ENCODE data around the gene JPH2. TPM values are rescaled to one million over a fixed set of nuclear protein-coding genes. Genes with fewer than 3 reads are reported as not detected.

The JPH2 gene
- total RNA-seq, 1 experiment from 2014 or later, result 0.81 TPM

DNA sequence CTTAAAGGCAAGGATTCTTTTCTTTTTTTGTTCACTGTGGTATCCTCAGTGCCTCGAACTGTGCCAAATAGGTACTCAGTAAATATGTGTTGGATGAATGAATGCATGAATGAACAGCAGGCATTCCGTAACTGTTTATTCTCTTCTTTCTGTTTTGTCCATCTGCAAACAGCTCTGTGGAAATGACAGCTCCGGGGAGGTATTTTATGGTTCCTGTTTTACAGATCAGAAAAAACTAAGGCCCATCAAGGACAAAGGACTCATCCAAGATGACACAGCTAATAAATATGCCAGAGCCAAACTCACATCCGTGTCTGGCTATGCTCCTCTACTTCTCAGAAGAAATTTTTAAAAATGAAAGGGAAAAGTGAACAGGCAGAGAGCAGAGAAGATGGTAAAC is 21.0 kb downstream of the JPH2 start:
- peaks cover 9% of the 10 kb centered on the region for H3K9me3 Mint-ChIP-seq
- H3K27me3 Mint-ChIP-seq (ENCODE audit: low read depth), result no peaks in the 10 kb centered on the region
- no peak for DNase-seq (ENCODE audit: low spot score)
- no peak for ATAC-seq
- POLR2A ChIA-PET, result no interaction called here
- peaks cover 3% of the 10 kb centered on the region; the same call in 1 of the 2 replicates for H3K4me1 Mint-ChIP-seq
- H3K36me3 Mint-ChIP-seq, result no peaks in the 10 kb centered on the region
- H3K27ac Mint-ChIP-seq, result no peak overlapping the region
- no peak for TF ChIP-seq FOXP1 (CRISPR knock-in tag; IDR thresholded peaks at IDR 0.05; ENCODE audit: borderline replicate concordance)
- TF ChIP-seq STAT6 (CRISPR knock-in tag; conservative IDR thresholded peaks at IDR 0.05; ENCODE audit: low read depth), result no peak
- TF ChIP-seq ATF6 (CRISPR knock-in tag; IDR thresholded peaks at IDR 0.05), result no peak
- TF ChIP-seq, protein P1, sequence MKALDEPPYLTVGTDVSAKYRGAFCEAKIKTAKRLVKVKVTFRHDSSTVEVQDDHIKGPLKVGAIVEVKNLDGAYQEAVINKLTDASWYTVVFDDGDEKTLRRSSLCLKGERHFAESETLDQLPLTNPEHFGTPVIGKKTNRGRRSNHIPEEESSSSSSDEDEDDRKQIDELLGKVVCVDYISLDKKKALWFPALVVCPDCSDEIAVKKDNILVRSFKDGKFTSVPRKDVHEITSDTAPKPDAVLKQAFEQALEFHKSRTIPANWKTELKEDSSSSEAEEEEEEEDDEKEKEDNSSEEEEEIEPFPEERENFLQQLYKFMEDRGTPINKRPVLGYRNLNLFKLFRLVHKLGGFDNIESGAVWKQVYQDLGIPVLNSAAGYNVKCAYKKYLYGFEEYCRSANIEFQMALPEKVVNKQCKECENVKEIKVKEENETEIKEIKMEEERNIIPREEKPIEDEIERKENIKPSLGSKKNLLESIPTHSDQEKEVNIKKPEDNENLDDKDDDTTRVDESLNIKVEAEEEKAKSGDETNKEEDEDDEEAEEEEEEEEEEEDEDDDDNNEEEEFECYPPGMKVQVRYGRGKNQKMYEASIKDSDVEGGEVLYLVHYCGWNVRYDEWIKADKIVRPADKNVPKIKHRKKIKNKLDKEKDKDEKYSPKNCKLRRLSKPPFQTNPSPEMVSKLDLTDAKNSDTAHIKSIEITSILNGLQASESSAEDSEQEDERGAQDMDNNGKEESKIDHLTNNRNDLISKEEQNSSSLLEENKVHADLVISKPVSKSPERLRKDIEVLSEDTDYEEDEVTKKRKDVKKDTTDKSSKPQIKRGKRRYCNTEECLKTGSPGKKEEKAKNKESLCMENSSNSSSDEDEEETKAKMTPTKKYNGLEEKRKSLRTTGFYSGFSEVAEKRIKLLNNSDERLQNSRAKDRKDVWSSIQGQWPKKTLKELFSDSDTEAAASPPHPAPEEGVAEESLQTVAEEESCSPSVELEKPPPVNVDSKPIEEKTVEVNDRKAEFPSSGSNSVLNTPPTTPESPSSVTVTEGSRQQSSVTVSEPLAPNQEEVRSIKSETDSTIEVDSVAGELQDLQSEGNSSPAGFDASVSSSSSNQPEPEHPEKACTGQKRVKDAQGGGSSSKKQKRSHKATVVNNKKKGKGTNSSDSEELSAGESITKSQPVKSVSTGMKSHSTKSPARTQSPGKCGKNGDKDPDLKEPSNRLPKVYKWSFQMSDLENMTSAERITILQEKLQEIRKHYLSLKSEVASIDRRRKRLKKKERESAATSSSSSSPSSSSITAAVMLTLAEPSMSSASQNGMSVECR (CRISPR knock-in tag; IDR thresholded peaks at IDR 0.05; ENCODE audit: borderline replicate concordance), result no peak
- TF ChIP-seq CREM (CRISPR knock-in tag; IDR thresholded peaks at IDR 0.05), result no peak
- TF ChIP-seq GTF2I (CRISPR knock-in tag; conservative IDR thresholded peaks at IDR 0.05), result no peak
- TF ChIP-seq SP1 (CRISPR knock-in tag; conservative IDR thresholded peaks at IDR 0.05), result no peak
- no peak for TF ChIP-seq MXD4 (CRISPR knock-in tag; IDR thresholded peaks at IDR 0.05; ENCODE audit: borderline replicate concordance)
- TF ChIP-seq RORB (CRISPR knock-in tag; IDR thresholded peaks at IDR 0.05), result no peak
- TF ChIP-seq ZNF396 (CRISPR knock-in tag; IDR thresholded peaks at IDR 0.05; ENCODE audit: borderline replicate concordance), result no peak
- TF ChIP-seq, protein P2, sequence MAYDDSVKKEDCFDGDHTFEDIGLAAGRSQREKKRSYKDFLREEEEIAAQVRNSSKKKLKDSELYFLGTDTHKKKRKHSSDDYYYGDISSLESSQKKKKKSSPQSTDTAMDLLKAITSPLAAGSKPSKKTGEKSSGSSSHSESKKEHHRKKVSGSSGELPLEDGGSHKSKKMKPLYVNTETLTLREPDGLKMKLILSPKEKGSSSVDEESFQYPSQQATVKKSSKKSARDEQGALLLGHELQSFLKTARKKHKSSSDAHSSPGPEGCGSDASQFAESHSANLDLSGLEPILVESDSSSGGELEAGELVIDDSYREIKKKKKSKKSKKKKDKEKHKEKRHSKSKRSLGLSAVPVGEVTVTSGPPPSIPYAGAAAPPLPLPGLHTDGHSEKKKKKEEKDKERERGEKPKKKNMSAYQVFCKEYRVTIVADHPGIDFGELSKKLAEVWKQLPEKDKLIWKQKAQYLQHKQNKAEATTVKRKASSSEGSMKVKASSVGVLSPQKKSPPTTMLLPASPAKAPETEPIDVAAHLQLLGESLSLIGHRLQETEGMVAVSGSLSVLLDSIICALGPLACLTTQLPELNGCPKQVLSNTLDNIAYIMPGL (CRISPR knock-in tag; IDR thresholded peaks at IDR 0.05), result no peak
- CTCF ChIA-PET, result interaction anchor here (0.7 to 1.3 kb wide), 3 partner anchors 24 to 145 kb away, joined by 3 read pairs; partner anchors contain the start of gene FITM2
- no peak overlapping the region for H3K4me3 Mint-ChIP-seq

DNA sequence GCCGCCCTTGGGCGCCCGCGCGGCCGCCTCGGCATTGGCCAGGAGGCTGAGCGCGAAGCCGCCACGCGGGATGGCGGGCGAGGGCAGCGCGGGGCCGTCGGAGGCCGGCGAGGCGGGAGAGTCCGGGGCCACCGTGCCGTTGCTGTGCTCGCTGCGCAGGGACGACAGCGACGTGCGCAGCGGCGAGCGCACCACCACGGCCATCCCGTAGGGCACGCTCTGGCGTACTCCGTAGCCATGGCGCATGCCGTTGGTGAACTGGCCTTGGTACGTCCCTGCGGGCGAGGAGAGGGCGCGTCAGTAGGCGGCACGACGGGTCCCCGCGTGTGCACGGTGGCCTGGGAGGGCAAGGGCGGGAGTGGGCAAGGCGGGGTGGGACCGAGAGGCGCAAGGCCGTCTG is 26.9 kb downstream of the JPH2 start:
- H3K4me1 Mint-ChIP-seq, result peaks cover 3% of the 10 kb centered on the region; the same call in 1 of the 2 replicates
- POLR2A ChIA-PET, result no interaction called here
- no peaks in the 10 kb centered on the region for H3K36me3 Mint-ChIP-seq
- no peak overlapping the region for H3K4me3 Mint-ChIP-seq
- H3K27me3 Mint-ChIP-seq (ENCODE audit: low read depth), result no peaks in the 10 kb centered on the region
- ATAC-seq, result no peak
- peaks cover 6% of the 10 kb centered on the region for H3K9me3 Mint-ChIP-seq
- CTCF ChIA-PET, result interaction anchor here (0.9 to 3.0 kb wide), 3 partner anchors 27 to 51 kb away, joined by 3 to 12 read pairs (median 3); partner anchors contain the start of gene JPH2
- no peak overlapping the region for H3K27ac Mint-ChIP-seq
- DNase-seq (ENCODE audit: low spot score), result no peak
- TF ChIP-seq HMGA2 (CRISPR knock-in tag; IDR thresholded peaks at IDR 0.05) (no peak), FOXK1 (CRISPR knock-in tag; IDR thresholded peaks at IDR 0.05) (no peak), CREM (CRISPR knock-in tag; IDR thresholded peaks at IDR 0.05) (no peak), CDX4 (CRISPR knock-in tag; IDR thresholded peaks at IDR 0.05; ENCODE audit: borderline replicate concordance) (no peak)
- TF ChIP-seq, protein P3, sequence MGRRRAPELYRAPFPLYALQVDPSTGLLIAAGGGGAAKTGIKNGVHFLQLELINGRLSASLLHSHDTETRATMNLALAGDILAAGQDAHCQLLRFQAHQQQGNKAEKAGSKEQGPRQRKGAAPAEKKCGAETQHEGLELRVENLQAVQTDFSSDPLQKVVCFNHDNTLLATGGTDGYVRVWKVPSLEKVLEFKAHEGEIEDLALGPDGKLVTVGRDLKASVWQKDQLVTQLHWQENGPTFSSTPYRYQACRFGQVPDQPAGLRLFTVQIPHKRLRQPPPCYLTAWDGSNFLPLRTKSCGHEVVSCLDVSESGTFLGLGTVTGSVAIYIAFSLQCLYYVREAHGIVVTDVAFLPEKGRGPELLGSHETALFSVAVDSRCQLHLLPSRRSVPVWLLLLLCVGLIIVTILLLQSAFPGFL (CRISPR knock-in tag; IDR thresholded peaks at IDR 0.05; ENCODE audit: borderline replicate concordance), result no peak
- TF ChIP-seq, protein P1 (CRISPR knock-in tag; IDR thresholded peaks at IDR 0.05; ENCODE audit: borderline replicate concordance), result no peak
- TF ChIP-seq, protein P4, sequence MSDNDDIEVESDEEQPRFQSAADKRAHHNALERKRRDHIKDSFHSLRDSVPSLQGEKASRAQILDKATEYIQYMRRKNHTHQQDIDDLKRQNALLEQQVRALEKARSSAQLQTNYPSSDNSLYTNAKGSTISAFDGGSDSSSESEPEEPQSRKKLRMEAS (CRISPR knock-in tag; IDR thresholded peaks at IDR 0.05), result no peak

All from WTC11 (cell line).